Loucy (cell line): ENCODE results near the gene CCDC185.

Experiments used
- H2AFZ ChIP-seq: fragments of 200-600 bp; sonication (generic); 2 replicates; pipeline ENCODE4 v1.6.0; 2016; ENCODE audit warnings: antibody characterized with exemption, mild to moderate bottlenecking, low read length, moderate library complexity
- H3F3A ChIP-seq: fragments of 200-600 bp; 2 replicates; pipeline ENCODE4 v1.6.0; 2016; ENCODE audit warnings: antibody characterized with exemption, low read depth, mild to moderate bottlenecking
- H3K27me3 ChIP-seq: fragments of 200-600 bp; sonication (generic); 2 replicates; pipeline ENCODE4 v1.6.1; 2014; ENCODE audit warnings: low read length, mild to moderate bottlenecking; ENCODE audit not compliant: insufficient read depth, poor library complexity, severe bottlenecking
- H3K36me3 ChIP-seq: fragments of 200-600 bp; sonication (generic); 2 replicates; pipeline ENCODE4 v1.6.1; 2016; ENCODE audit warnings: low read length; ENCODE audit not compliant: insufficient read depth
- H3K4me1 ChIP-seq: fragments of 200-600 bp; sonication (generic); 2 replicates; pipeline ENCODE4 v1.5.1; 2014; ENCODE audit warnings: low read length, mild to moderate bottlenecking; ENCODE audit not compliant: insufficient read depth, poor library complexity, severe bottlenecking
- H3K4me2 ChIP-seq: fragments of 200-600 bp; sonication (generic); 2 replicates; pipeline ENCODE4 v1.6.0; 2014; ENCODE audit warnings: antibody characterized with exemption, low read length, low read depth, mild to moderate bottlenecking; ENCODE audit not compliant: poor library complexity, severe bottlenecking
- H3K4me3 ChIP-seq: fragments of 200-600 bp; sonication (generic); 2 replicates; pipeline ENCODE4 v1.5.1; 2014; ENCODE audit warnings: low read length, mild to moderate bottlenecking, mixed read lengths; ENCODE audit not compliant: poor library complexity, severe bottlenecking
- H3K79me2 ChIP-seq: fragments of 200-600 bp; sonication (generic); 2 replicates; pipeline ENCODE4 v1.6.1; 2014; ENCODE audit warnings: low read length; ENCODE audit not compliant: insufficient read depth
- H3K9ac ChIP-seq: fragments of 200-600 bp; sonication (generic); 2 replicates; pipeline ENCODE4 v1.6.0; 2014; ENCODE audit warnings: mild to moderate bottlenecking, low read depth, low read length, moderate library complexity; ENCODE audit not compliant: poor library complexity, severe bottlenecking
- H3K9me2 ChIP-seq: fragments of 200-600 bp; sonication (generic); replicated peaks from 2 replicates; pipeline ENCODE4 v1.6.1; 2016; ENCODE audit warnings: low read depth, low read length, mixed read lengths
- H3K9me3 ChIP-seq: fragments of 200-600 bp; sonication (generic); 2 replicates; pipeline ENCODE4 v1.6.1; 2014; ENCODE audit warnings: mild to moderate bottlenecking, antibody characterized with exemption, low read length, low read depth; ENCODE audit not compliant: insufficient read depth
- H4K20me1 ChIP-seq: fragments of 200-600 bp; sonication (generic); 2 replicates; pipeline ENCODE4 v1.6.0; 2014; ENCODE audit warnings: antibody characterized with exemption, low read length, mild to moderate bottlenecking; ENCODE audit not compliant: insufficient read depth, poor library complexity, severe bottlenecking
- CTCF ChIP-seq: fragments of 200-600 bp; sonication (generic); conservative IDR thresholded peaks from 2 replicates; pipeline ENCODE4 v1.5.1; 2014; ENCODE audit warnings: mild to moderate bottlenecking, antibody characterized with exemption, low read length
- EZH2phosphoT487 ChIP-seq: fragments of 200-600 bp; IDR thresholded peaks from 2 replicates; pipeline ENCODE4 v1.6.1; 2018; ENCODE audit warnings: antibody characterized with exemption, mild to moderate bottlenecking, moderate library complexity, borderline replicate concordance

Gene CCDC185

DNA sequence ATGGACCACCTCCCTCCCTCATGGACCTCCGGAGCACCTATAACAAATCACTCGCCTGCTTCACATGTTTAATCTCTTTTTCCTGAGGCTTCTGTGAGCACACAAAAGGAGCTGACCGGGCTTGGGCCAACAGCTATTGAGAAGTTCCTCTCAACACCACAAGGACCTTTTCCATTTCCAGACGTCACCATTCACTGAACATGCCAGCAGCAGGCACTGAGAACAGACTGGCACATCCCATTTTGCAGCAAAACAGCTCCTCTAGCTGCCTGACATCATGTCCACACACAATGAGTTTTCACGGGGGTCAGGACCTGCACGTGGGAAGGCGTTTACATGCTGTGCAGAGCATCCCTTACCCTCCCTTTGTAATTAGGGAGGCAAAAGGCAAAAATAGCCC is 40.3 kb upstream of the CCDC185 start:
- Histone ChIP-seq H4K20me1 (no peaks in the 10 kb centered on the region), H3F3A (no peaks in the 10 kb centered on the region), H3K79me2 (no peaks in the 10 kb centered on the region), H3K36me3 (no peaks in the 10 kb centered on the region), H3K27me3 (no peaks in the 10 kb centered on the region), H3K9me2 (no peaks in the 10 kb centered on the region), H3K9ac (no peak overlapping the region), H3K4me1 (no peaks in the 10 kb centered on the region), H3K4me3 (no peak overlapping the region), H2AFZ (no peak overlapping the region), H3K4me2 (no peak overlapping the region), H3K9me3 (no peaks in the 10 kb centered on the region)
- TF ChIP-seq EZH2phosphoT487: no peak
- no peak for TF ChIP-seq CTCF

- Histone ChIP-seq H3K4me3 (no peak overlapping the region), H4K20me1 (no peaks in the 10 kb centered on the region), H3K4me2 (no peak overlapping the region), H3K79me2 (no peaks in the 10 kb centered on the region), H3K4me1 (no peaks in the 10 kb centered on the region), H3K9me2 (no peaks in the 10 kb centered on the region), H3K27me3 (no peaks in the 10 kb centered on the region), H3K9ac (no peak overlapping the region), H2AFZ (no peak overlapping the region), H3F3A (no peaks in the 10 kb centered on the region), H3K9me3 (no peaks in the 10 kb centered on the region), H3K36me3 (no peaks in the 10 kb centered on the region)
- TF ChIP-seq CTCF (no peak), EZH2phosphoT487 (no peak)
Measured at GRCh38 chr1:223353939-223354338, 39.3 kb upstream of the CCDC185 start.

DNA sequence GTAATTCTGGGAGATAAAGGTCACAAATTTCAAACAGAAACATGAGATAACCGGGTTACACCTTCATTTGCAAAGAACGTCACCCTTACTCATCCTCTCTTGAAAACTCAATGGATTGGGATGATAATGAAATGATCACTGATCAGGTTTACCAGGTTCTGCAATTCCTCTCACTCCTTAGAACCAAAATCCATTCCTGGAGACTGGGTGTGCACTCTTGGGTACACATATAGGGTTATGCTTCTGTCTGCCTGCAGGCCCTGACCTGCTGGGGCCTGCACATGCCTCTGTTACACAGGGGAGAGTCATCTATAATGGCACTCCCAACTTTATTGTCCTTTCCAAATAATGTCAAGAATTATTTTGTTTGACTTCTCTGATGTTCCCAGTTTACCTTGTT is 37.5 kb upstream of the CCDC185 start:
- no peaks in the 10 kb centered on the region for H3K36me3 ChIP-seq
- H2AFZ ChIP-seq: no peak overlapping the region
- H3K4me1 ChIP-seq: no peaks in the 10 kb centered on the region
- no peak overlapping the region for H3K9ac ChIP-seq
- TF ChIP-seq CTCF: no peak
- TF ChIP-seq EZH2phosphoT487: no peak
- H3K9me2 ChIP-seq: no peaks in the 10 kb centered on the region
- no peaks in the 10 kb centered on the region for H3F3A ChIP-seq
- H3K9me3 ChIP-seq: no peaks in the 10 kb centered on the region
- H3K4me3 ChIP-seq: no peak overlapping the region
- H3K4me2 ChIP-seq: no peak overlapping the region
- H3K79me2 ChIP-seq: no peaks in the 10 kb centered on the region
- H3K27me3 ChIP-seq: no peaks in the 10 kb centered on the region
- H4K20me1 ChIP-seq: no peaks in the 10 kb centered on the region
